ENCODE measurements around the gene TRERF1.
A peak's percentile ranks its signal among the peaks of the same experiment; 100 is the strongest.

TRERF1 gene

GRCh38 chr6:42459888-42460287, 8.2 kb upstream of the TRERF1 start:
- Histone ChIP-seq H2AFZ (ENCODE audit: low read depth, low read length, severe bottlenecking) (no peak overlapping the region), H3K36me3 (ENCODE audit: low read length) (no peaks in the 10 kb centered on the region), H3K9ac (ENCODE audit: low read length) (no peak overlapping the region), H3F3A (ENCODE audit: insufficient read depth) (no peaks in the 10 kb centered on the region), H3K9me3 (ENCODE audit: insufficient read depth, low read length) (no peaks in the 10 kb centered on the region), H3K79me2 (ENCODE audit: insufficient read depth, low read length) (no peaks in the 10 kb centered on the region), H3K9me2 (replicated peaks; ENCODE audit: insufficient read depth, low read length) (no peaks in the 10 kb centered on the region), H3K4me2 (ENCODE audit: low read depth, low read length, poor library complexity, severe bottlenecking) (no peak overlapping the region), H3K27me3 (ENCODE audit: low read length) (0 out of 2 replicates have a peak, but pooled peaks cover 3% of the 10 kb centered on the region), H3K27ac (ENCODE audit: low read depth, low read length) (no peak overlapping the region), H3K4me3 (ENCODE audit: insufficient read depth, low read length, poor library complexity, severe bottlenecking) (no peak overlapping the region), H4K20me1 (ENCODE audit: low read depth, low read length) (no peaks in the 10 kb centered on the region)
- no peak for TF ChIP-seq EZH2phosphoT487 (conservative IDR thresholded peaks at IDR 0.05; ENCODE audit: low read length)
- no peak for TF ChIP-seq CTCF (IDR thresholded peaks at IDR 0.05; ENCODE audit: insufficient read depth, low read length, poor library complexity, severe bottlenecking)

- H3K9ac ChIP-seq (ENCODE audit: low read length), result no peak overlapping the region
Measured at GRCh38 chr6:42454428-42454791, 2.7 kb upstream of the TRERF1 start.

GRCh38 chr6:42453654-42454427, 2.1 kb upstream of the TRERF1 start:
- no peaks in the 10 kb centered on the region for H3K9me2 ChIP-seq (replicated peaks; ENCODE audit: insufficient read depth, low read length)
- no peaks in the 10 kb centered on the region for H4K20me1 ChIP-seq (ENCODE audit: low read depth, low read length)
- no peaks in the 10 kb centered on the region for H3K27me3 ChIP-seq (ENCODE audit: low read length)
- H3K9me3 ChIP-seq (ENCODE audit: insufficient read depth, low read length), result no peaks in the 10 kb centered on the region
- no peak overlapping the region for H2AFZ ChIP-seq (ENCODE audit: low read depth, low read length, severe bottlenecking)
- peak overlapping the region; percentile 94 for H3K4me2 ChIP-seq (ENCODE audit: low read depth, low read length, poor library complexity, severe bottlenecking)
- no peaks in the 10 kb centered on the region for H3K36me3 ChIP-seq (ENCODE audit: low read length)
- peaks cover 18% of the 10 kb centered on the region; the same call in 1 of the 2 replicates for H3F3A ChIP-seq (ENCODE audit: insufficient read depth)
- H3K79me2 ChIP-seq (ENCODE audit: insufficient read depth, low read length), result no peaks in the 10 kb centered on the region
- H3K9ac ChIP-seq (ENCODE audit: low read length), result peak overlapping the region; percentile 78
- no peak overlapping the region for H3K27ac ChIP-seq (ENCODE audit: low read depth, low read length)
- no peak for TF ChIP-seq CTCF (IDR thresholded peaks at IDR 0.05; ENCODE audit: insufficient read depth, low read length, poor library complexity, severe bottlenecking)
- no peak for TF ChIP-seq EZH2phosphoT487 (conservative IDR thresholded peaks at IDR 0.05; ENCODE audit: low read length)
- H3K4me3 ChIP-seq (ENCODE audit: insufficient read depth, low read length, poor library complexity, severe bottlenecking), result no peak overlapping the region

More at GRCh38 chr6:42454428-42454791, 2.7 kb upstream of the TRERF1 start:
- H3K36me3 ChIP-seq (ENCODE audit: low read length), result no peaks in the 10 kb centered on the region
- no peaks in the 10 kb centered on the region for H3K9me2 ChIP-seq (replicated peaks; ENCODE audit: insufficient read depth, low read length)
- H4K20me1 ChIP-seq (ENCODE audit: low read depth, low read length), result no peaks in the 10 kb centered on the region
- no peak overlapping the region for H3K27ac ChIP-seq (ENCODE audit: low read depth, low read length)
- H2AFZ ChIP-seq (ENCODE audit: low read depth, low read length, severe bottlenecking), result no peak overlapping the region
- H3K4me2 ChIP-seq (ENCODE audit: low read depth, low read length, poor library complexity, severe bottlenecking), result no peak overlapping the region
- H3K27me3 ChIP-seq (ENCODE audit: low read length), result no peaks in the 10 kb centered on the region
- TF ChIP-seq CTCF (IDR thresholded peaks at IDR 0.05; ENCODE audit: insufficient read depth, low read length, poor library complexity, severe bottlenecking), result no peak
- no peak for TF ChIP-seq EZH2phosphoT487 (conservative IDR thresholded peaks at IDR 0.05; ENCODE audit: low read length)
- no peaks in the 10 kb centered on the region for H3K9me3 ChIP-seq (ENCODE audit: insufficient read depth, low read length)
- no peak overlapping the region for H3K4me3 ChIP-seq (ENCODE audit: insufficient read depth, low read length, poor library complexity, severe bottlenecking)
- H3K79me2 ChIP-seq (ENCODE audit: insufficient read depth, low read length), result no peaks in the 10 kb centered on the region
- H3F3A ChIP-seq (ENCODE audit: insufficient read depth), result peaks cover 18% of the 10 kb centered on the region; the same call in 1 of the 2 replicates
